CD14-positive monocyte (primary cell): ENCODE data around the gene PCCA. TPM values are rescaled to one million over a fixed set of nuclear protein-coding genes. Genes with fewer than 3 reads are reported as not detected.

ENCODE experiments used
- DNase-seq, 3 donors: peaks; one replicate each; pipeline ENCODE4 v3.0.0-alpha.2; 2011 to 2022
- H2AFZ ChIP-seq: 2 replicates; pipeline ENCODE4 v1.6.0; 2012; ENCODE audit warnings: mild to moderate bottlenecking, low read depth, low read length, inconsistent platforms; ENCODE audit not compliant: insufficient read depth, poor library complexity, severe bottlenecking
- H3K27ac ChIP-seq, 2 donors: 1 replicate in 1 of 2; 2 replicates in 1 of 2; pipeline ENCODE4 v1.5.1; 2012 to 2013; ENCODE audit warnings: low read length in 2 of 2, control low read depth in 1 of 2, inconsistent platforms in 1 of 2, low read depth in 1 of 2, mild to moderate bottlenecking in 1 of 2
- H3K27me3 ChIP-seq, 2 donors: one replicate each; pipeline versions ENCODE4 v1.6.0 to v1.6.1; 2011 to 2013; ENCODE audit warnings: low read length in 2 of 2; ENCODE audit not compliant: control insufficient read depth in 2 of 2, insufficient read depth in 2 of 2
- H3K36me3 ChIP-seq, 2 donors: replicated peaks in 1 of 2; 1 replicate in 1 of 2; 2 replicates in 1 of 2; pipeline versions ENCODE4 v1.5.1 to v1.6.1; 2012 to 2013; ENCODE audit warnings: low read length in 2 of 2, control low read depth in 1 of 2, inconsistent platforms in 1 of 2, mild to moderate bottlenecking in 1 of 2; ENCODE audit not compliant: insufficient read depth in 2 of 2, control insufficient read depth in 1 of 2
- H3K4me1 ChIP-seq, 2 donors: 1 replicate in 1 of 2; 2 replicates in 1 of 2; pipeline versions ENCODE4 v1.5.1 to v1.6.1; 2012 to 2013; ENCODE audit warnings: low read length in 2 of 2, control low read depth in 1 of 2, inconsistent platforms in 1 of 2, mild to moderate bottlenecking in 1 of 2, moderate library complexity in 1 of 2; ENCODE audit not compliant: insufficient read depth in 2 of 2, control insufficient read depth in 1 of 2
- H3K4me2 ChIP-seq: replicated peaks from 2 replicates; pipeline ENCODE3; 2012; ENCODE audit warnings: low read length, moderate library complexity, mild to moderate bottlenecking; ENCODE audit not compliant: poor library complexity, severe bottlenecking; ENCODE audit errors: extremely low read depth
- H3K4me3 ChIP-seq, 3 experiments: fragments of 200-600 bp in 1 of 3; sonication (generic) in 1 of 3; replicated peaks in 1 of 3; 1 replicate in 2 of 3; 2 replicates in 1 of 3; pipeline ENCODE4 v1.5.1; 2011 to 2013; ENCODE audit warnings: low read length in 3 of 3, mild to moderate bottlenecking in 3 of 3, control low read depth in 2 of 3, low read depth in 2 of 3, inconsistent platforms in 1 of 3, moderate library complexity in 1 of 3
- H3K79me2 ChIP-seq: 2 replicates; pipeline ENCODE4 v1.6.0; 2012; ENCODE audit warnings: mild to moderate bottlenecking, control low read depth, inconsistent platforms, low read length, moderate library complexity; ENCODE audit not compliant: insufficient read depth
- H3K9ac ChIP-seq: 2 replicates; pipeline ENCODE4 v1.6.0; 2017; ENCODE audit warnings: low read length, mild to moderate bottlenecking; ENCODE audit not compliant: insufficient read depth, poor library complexity, severe bottlenecking
- H3K9me3 ChIP-seq, 2 donors: replicated peaks in 1 of 2; 1 replicate in 1 of 2; 2 replicates in 1 of 2; pipeline versions ENCODE4 v1.5.1 to v1.6.1; 2012 to 2013; ENCODE audit warnings: low read length in 2 of 2, control low read depth in 1 of 2; ENCODE audit not compliant: control insufficient read depth in 1 of 2, insufficient read depth in 1 of 2
- H4K20me1 ChIP-seq: 2 replicates; pipeline ENCODE4 v1.6.0; 2012; ENCODE audit warnings: mild to moderate bottlenecking, low read length, control low read depth, moderate library complexity; ENCODE audit not compliant: insufficient read depth
- H3K27ac Mint-ChIP-seq, 7 donors: one replicate each; pipeline ENCODE4 v1.8.0; 2020; ENCODE audit warnings: mild to moderate bottlenecking in 7 of 7, mixed read lengths in 7 of 7, moderate library complexity in 6 of 7, inconsistent platforms in 2 of 7
- H3K27me3 Mint-ChIP-seq, 3 donors: one replicate each; pipeline ENCODE4 v1.8.0; 2021 to 2022; ENCODE audit warnings: low read depth in 3 of 3, mild to moderate bottlenecking in 3 of 3, mixed read lengths in 3 of 3, moderate library complexity in 3 of 3, inconsistent platforms in 1 of 3
- H3K36me3 Mint-ChIP-seq, 2 donors: one replicate each; pipeline ENCODE4 v1.8.0; 2020; ENCODE audit warnings: mixed read lengths in 2 of 2, inconsistent platforms in 1 of 2, mild to moderate bottlenecking in 1 of 2
- H3K4me1 Mint-ChIP-seq: one replicate; pipeline ENCODE4 v1.8.0; 2020; ENCODE audit warnings: mild to moderate bottlenecking, mixed read lengths
- H3K4me3 Mint-ChIP-seq, 2 donors: one replicate each; pipeline ENCODE4 v1.8.0; 2020; ENCODE audit warnings: mild to moderate bottlenecking in 2 of 2, mixed read lengths in 2 of 2, moderate library complexity in 1 of 2
- H3K9me3 Mint-ChIP-seq, 7 donors: one replicate each; pipeline ENCODE4 v1.8.0; 2020 to 2022; ENCODE audit warnings: mixed read lengths in 7 of 7, mild to moderate bottlenecking in 6 of 7, moderate library complexity in 6 of 7, inconsistent platforms in 2 of 7
- CTCF ChIP-seq: fragments of 200-600 bp; IDR thresholded peaks from one replicate; pipeline ENCODE4 v1.8.0; 2022; ENCODE audit warnings: antibody characterized with exemption, mild to moderate bottlenecking
- WGBS: methylation state at CpG from one replicate; pipeline ENCODE4 v1.1.5; 2013; ENCODE audit warnings: missing lambda C conversion rate; ENCODE audit not compliant: insufficient coverage; 5-methylcytosine and 5-hydroxymethylcytosine counted together
- intact Hi-C, 2 donors: fragments of 100-400 bp; cut with micrococcal nuclease; formaldehyde crosslinking; loops; one replicate each; pipeline versions ENCODE4 v1.15.0 to v1.15.1; 2023
- polyA plus RNA-seq, 3 donors: library from polyadenylated mRNA; depleted of rRNA in 1 of 3; unstranded in 2 of 3; stranded (reverse) in 1 of 3; fragments of 300-500 nt in 2 of 3; fragments of >200 nt in 1 of 3; fragmentation: Illumina TruSeq in 2 of 3; gene quantifications; 1 replicate in 2 of 3; 2 replicates in 1 of 3; pipeline ENCODE4 v1.2.3, GENCODE V29; 2012 to 2021

PCCA gene
- polyA plus RNA-seq, 3 donors = 4.4 to 13.5 (median 11.9) TPM

GRCh38 chr13:100451923-100452322 is 363.0 kb downstream of the PCCA start:
- no peak for DNase-seq
- no peaks in the 10 kb centered on the region for H3K36me3 ChIP-seq
- H2AFZ ChIP-seq = no peak overlapping the region
- no peak overlapping the region for H3K4me3 ChIP-seq
- H3K27ac Mint-ChIP-seq = no peak overlapping the region
- H3K27me3 ChIP-seq = no peaks in the 10 kb centered on the region
- H3K4me3 Mint-ChIP-seq = no peak overlapping the region
- no peak overlapping the region for H3K4me2 ChIP-seq
- no peaks in the 10 kb centered on the region for H4K20me1 ChIP-seq
- H3K36me3 Mint-ChIP-seq = peaks cover 3 to 4% of the 10 kb centered on the region in 2 donors
- 94% methylated on average over 2 of the region's 2 CpGs for WGBS
- TF ChIP-seq CTCF = no peak
- peaks cover 4 to 10% (median 5%) of the 10 kb centered on the region in 7 donors for H3K9me3 Mint-ChIP-seq
- H3K27ac ChIP-seq = no peak overlapping the region
- H3K9ac ChIP-seq = no peak overlapping the region
- intact Hi-C loops = no loop called here
- H3K79me2 ChIP-seq = no peaks in the 10 kb centered on the region
- peaks cover 0 to 1% (median 0%) of the 10 kb centered on the region in 3 donors for H3K27me3 Mint-ChIP-seq
- no peaks in the 10 kb centered on the region for H3K4me1 Mint-ChIP-seq
- no peaks in the 10 kb centered on the region for H3K4me1 ChIP-seq
- peaks cover 0 to 5% of the 10 kb centered on the region in 2 donors for H3K9me3 ChIP-seq

- H3K27ac Mint-ChIP-seq = no peak overlapping the region
- H3K9me3 Mint-ChIP-seq = peaks cover 7 to 15% (median 12%) of the 10 kb centered on the region in 7 donors
- H4K20me1 ChIP-seq = no peaks in the 10 kb centered on the region
- peaks cover 0 to 10% of the 10 kb centered on the region in 2 donors for H3K9me3 ChIP-seq
- no peak overlapping the region for H3K4me3 ChIP-seq
- H2AFZ ChIP-seq = no peak overlapping the region
- no peaks in the 10 kb centered on the region for H3K27me3 ChIP-seq
- intact Hi-C loops = no loop called here
- H3K36me3 Mint-ChIP-seq = peaks cover 3 to 10% of the 10 kb centered on the region in 2 donors
- no peak overlapping the region for H3K9ac ChIP-seq
- H3K4me1 ChIP-seq = no peaks in the 10 kb centered on the region
- TF ChIP-seq CTCF = no peak
- no peak for DNase-seq
- H3K4me1 Mint-ChIP-seq = no peaks in the 10 kb centered on the region
- no peak overlapping the region for H3K4me2 ChIP-seq
- H3K4me3 Mint-ChIP-seq = no peak overlapping the region
- H3K27ac ChIP-seq = no peak overlapping the region
- no CpG with 5 or more reads among the region's 1 CpG for WGBS
- H3K36me3 ChIP-seq = no peaks in the 10 kb centered on the region
- H3K27me3 Mint-ChIP-seq = peaks cover 0 to 3% (median 0%) of the 10 kb centered on the region in 3 donors
- no peaks in the 10 kb centered on the region for H3K79me2 ChIP-seq
Observed at GRCh38 chr13:100454876-100455275, 366.0 kb downstream of the PCCA start.
